H1 (cell line): ENCODE results near the gene GSPT2. TPM values are rescaled to one million over a fixed set of nuclear protein-coding genes. Genes with fewer than 3 reads are reported as not detected.
A peak's percentile ranks its signal among the peaks of the same experiment; 100 is the strongest.

Source experiments
- CTCF ChIA-PET: fragments of 300-600 bp; sonication (Branson Sonifier 250); formaldehyde crosslinking; loops from one replicate; lab custom pipeline; 2021; ENCODE audit not compliant: partially characterized antibody; lab: Charles Lee
- POLR2A ChIA-PET: fragments of 300-600 bp; sonication (Branson Sonifier 250); formaldehyde crosslinking; loops from one replicate; lab custom pipeline; 2021; ENCODE audit warnings: inconsistent platforms; ENCODE audit not compliant: partially characterized antibody; lab: Charles Lee
- DNase-seq, 2 experiments: peaks; one replicate each; pipeline versions ENCODE4 v3.0.0 to v3.0.0-alpha.2; 2010 to 2022; ENCODE audit warnings: low spot score in 2 of 2, low read depth in 1 of 2, mixed read lengths in 1 of 2
- FAIRE-seq: peaks from 2 replicates; lab custom pipeline; 2011; peaks lifted over from hg19 to GRCh38; lab: Jason Lieb, UNC
- H2AFZ ChIP-seq: 2 replicates; pipeline ENCODE4 v1.8.1; 2012; ENCODE audit warnings: low read length, inconsistent platforms
- H2AK5ac ChIP-seq: 2 replicates; pipeline ENCODE4 v1.6.1; 2013; ENCODE audit warnings: low read depth, low read length
- H2BK120ac ChIP-seq: replicated peaks from 2 replicates; pipeline ENCODE3; 2013; ENCODE audit warnings: low read depth, low read length, inconsistent platforms
- H2BK12ac ChIP-seq: 2 replicates; pipeline ENCODE4 v1.6.1; 2013; ENCODE audit warnings: low read depth, low read length
- H2BK15ac ChIP-seq: 2 replicates; pipeline ENCODE4 v1.6.1; 2013; ENCODE audit warnings: low read length
- H2BK20ac ChIP-seq: 2 replicates; pipeline ENCODE4 v1.6.1; 2013; ENCODE audit warnings: low read length
- H2BK5ac ChIP-seq: 2 replicates; pipeline ENCODE4 v1.6.1; 2013; ENCODE audit warnings: low read depth, low read length
- H3K14ac ChIP-seq: 2 replicates; pipeline ENCODE4 v1.6.1; 2013; ENCODE audit warnings: inconsistent platforms; ENCODE audit not compliant: insufficient read length
- H3K18ac ChIP-seq: 2 replicates; pipeline ENCODE4 v1.6.1; 2013; ENCODE audit warnings: low read length; ENCODE audit errors: extremely low read depth
- H3K23ac ChIP-seq: 2 replicates; pipeline ENCODE4 v1.6.1; 2013; ENCODE audit warnings: inconsistent platforms; ENCODE audit not compliant: insufficient read length
- H3K23me2 ChIP-seq: 2 replicates; pipeline ENCODE4 v1.6.1; 2013; ENCODE audit warnings: low read depth, low read length
- H3K27ac ChIP-seq: 2 replicates; pipeline ENCODE4 v1.6.1; 2011; ENCODE audit warnings: low read depth, low read length, inconsistent platforms
- H3K27me3 ChIP-seq, 4 experiments: replicated peaks in 1 of 4; 1 replicate in 1 of 4; 2 replicates in 3 of 4; pipeline versions ENCODE4 v1.6.1 to v1.8.1; 2011 to 2013; ENCODE audit warnings: low read length in 3 of 4, mild to moderate bottlenecking in 3 of 4, inconsistent platforms in 2 of 4, mixed read lengths in 2 of 4, moderate library complexity in 1 of 4; ENCODE audit not compliant: control insufficient read depth in 3 of 4, insufficient read depth in 3 of 4; ENCODE audit errors: extremely low read depth in 1 of 4
- H3K36me3 ChIP-seq, 4 experiments: 2 replicates each; pipeline versions ENCODE4 v1.6.1 to v1.8.1; 2011 to 2013; ENCODE audit warnings: mild to moderate bottlenecking in 4 of 4, low read length in 3 of 4, moderate library complexity in 2 of 4, control low read depth in 1 of 4, inconsistent platforms in 1 of 4; ENCODE audit not compliant: insufficient read depth in 4 of 4, control insufficient read depth in 2 of 4
- H3K4ac ChIP-seq: replicated peaks from 2 replicates; pipeline ENCODE3; 2013; ENCODE audit warnings: low read length, low read depth, mixed read lengths, inconsistent platforms; ENCODE audit not compliant: insufficient read length
- H3K4me1 ChIP-seq, 4 experiments: replicated peaks in 1 of 4; 1 replicate in 1 of 4; 2 replicates in 3 of 4; pipeline versions ENCODE4 v1.6.1 to v1.8.1; 2011 to 2013; ENCODE audit warnings: low read length in 3 of 4, inconsistent platforms in 2 of 4, mixed read lengths in 1 of 4; ENCODE audit not compliant: insufficient read depth in 4 of 4, control insufficient read depth in 3 of 4
- H3K4me2 ChIP-seq, 2 experiments: 2 replicates each; pipeline versions ENCODE4 v1.6.1 to v1.8.1; 2011 to 2013; ENCODE audit warnings: low read depth in 2 of 2, low read length in 2 of 2, control low read depth in 1 of 2, inconsistent platforms in 1 of 2, mild to moderate bottlenecking in 1 of 2; ENCODE audit not compliant: insufficient read depth in 1 of 2
- H3K4me3 ChIP-seq, 4 experiments: fragments of 200-600, 300-600 bp in 1 of 4; sonication (generic), shearing (Covaris generic), sonication (Bioruptor Twin) in 1 of 4; 2 replicates each; pipeline versions ENCODE4 v1.5.1 to v1.8.1; 2011 to 2016; ENCODE audit warnings: low read length in 4 of 4, low read depth in 3 of 4, control low read depth in 2 of 4, inconsistent platforms in 2 of 4, mild to moderate bottlenecking in 2 of 4, mixed read lengths in 1 of 4, moderate library complexity in 1 of 4; ENCODE audit not compliant: insufficient read depth in 2 of 4; ENCODE audit errors: extremely low read depth in 1 of 4
- H3K56ac ChIP-seq: replicated peaks from 2 replicates; pipeline ENCODE3; 2013; ENCODE audit warnings: low read depth, mild to moderate bottlenecking, mixed read lengths, low read length, inconsistent platforms; ENCODE audit not compliant: insufficient read length
- H3K79me1 ChIP-seq: 2 replicates; pipeline ENCODE4 v1.6.1; 2013; ENCODE audit warnings: low read depth, low read length, control low read depth
- H3K79me2 ChIP-seq, 2 experiments: 2 replicates each; pipeline versions ENCODE4 v1.6.1 to v1.8.1; 2012 to 2013; ENCODE audit warnings: low read length in 2 of 2, mild to moderate bottlenecking in 2 of 2, inconsistent platforms in 1 of 2; ENCODE audit not compliant: insufficient read depth in 2 of 2, control insufficient read depth in 1 of 2
- H3K9ac ChIP-seq, 4 experiments: replicated peaks in 1 of 4; 1 replicate in 1 of 4; 2 replicates in 3 of 4; pipeline versions ENCODE4 v1.6.1 to v1.8.1; 2011 to 2013; ENCODE audit warnings: low read depth in 3 of 4, low read length in 3 of 4, control low read depth in 2 of 4, mild to moderate bottlenecking in 2 of 4, moderate library complexity in 2 of 4, inconsistent platforms in 1 of 4; ENCODE audit errors: extremely low read depth in 1 of 4
- H3K9me3 ChIP-seq, 2 experiments: 2 replicates each; pipeline versions ENCODE4 v1.6.1 to v1.8.1; 2012 to 2013; ENCODE audit warnings: mild to moderate bottlenecking in 2 of 2, moderate library complexity in 2 of 2, control low read depth in 1 of 2, inconsistent platforms in 1 of 2, low read depth in 1 of 2, low read length in 1 of 2, mixed read lengths in 1 of 2; ENCODE audit not compliant: insufficient read depth in 2 of 2
- H4K20me1 ChIP-seq, 2 experiments: replicated peaks in 1 of 2; 2 replicates each; pipeline versions ENCODE3 to v1.8.1; 2011 to 2013; ENCODE audit warnings: inconsistent platforms in 2 of 2, low read length in 2 of 2, mild to moderate bottlenecking in 1 of 2; ENCODE audit not compliant: insufficient read depth in 2 of 2, control insufficient read depth in 1 of 2
- H4K5ac ChIP-seq: 2 replicates; pipeline ENCODE4 v1.6.1; 2013; ENCODE audit warnings: low read length, low read depth, mixed read lengths, inconsistent platforms; ENCODE audit not compliant: insufficient read length
- H4K8ac ChIP-seq: 2 replicates; pipeline ENCODE4 v1.8.0; 2013; ENCODE audit warnings: mild to moderate bottlenecking, moderate library complexity, low read length, inconsistent platforms; ENCODE audit not compliant: insufficient read depth; ENCODE audit errors: extremely low read depth
- H4K91ac ChIP-seq: replicated peaks from 2 replicates; pipeline ENCODE3; 2013; ENCODE audit warnings: low read length, mixed read lengths, inconsistent platforms; ENCODE audit not compliant: insufficient read length
- BCL11A ChIP-seq, 2 experiments: IDR thresholded peaks; one replicate each; pipeline ENCODE4 v1.6.1; 2011; ENCODE audit warnings: low read depth in 2 of 2, low read length in 2 of 2, mild to moderate bottlenecking in 2 of 2
- TAF1 ChIP-seq: IDR thresholded peaks from 2 replicates; pipeline ENCODE4 v1.6.1; 2011; ENCODE audit warnings: mild to moderate bottlenecking, low read depth, low read length
- YY1 ChIP-seq: IDR thresholded peaks from 2 replicates; pipeline ENCODE4 v1.6.1; 2011; ENCODE audit warnings: low read depth, mild to moderate bottlenecking, low read length
- whole genome bisulfite sequencing, 2 experiments: shearing (Covaris generic) in 1 of 2; methylation state at CpG; one replicate each; pipeline versions ENCODE4 v1.1.6 to v1.1.7; 2013 to 2015; ENCODE audit warnings: low lambda C conversion rate in 2 of 2, mixed read lengths in 2 of 2, inconsistent platforms in 1 of 2, low coverage in 1 of 2, missing lambda C conversion rate in 1 of 2; ENCODE audit not compliant: insufficient replicate concordance in 2 of 2, insufficient coverage in 1 of 2, insufficient read length in 1 of 2; ENCODE audit errors: extremely low coverage in 1 of 2, missing lambda C conversion rate in 1 of 2; 5-methylcytosine and 5-hydroxymethylcytosine counted together
- polyA plus RNA-seq, 7 experiments: library from polyadenylated mRNA; depleted of rRNA in 3 of 7; stranded (reverse) in 5 of 7; unstranded in 2 of 7; fragments of >200 nt in 5 of 7; fragments of 200-250 nt in 2 of 7; gene quantifications; 1 replicate in 5 of 7; 2 replicates in 1 of 7; 4 replicates in 1 of 7; pipeline versions ENCODE4 v1.2.1 to v1.2.3, GENCODE V29; 2011 to 2013; ENCODE audit warnings: missing spikeins in 2 of 7, mixed read lengths in 2 of 7
- total RNA-seq: library from RNA; stranded (reverse); fragmentation: NEBNext Ultra II Directional; extraction: Animal tissue kit (Norgen Biotek cat#: 25700); gene quantifications from 2 replicates; pipeline ENCODE4 v1.2.1, GENCODE V29; 2021

The GSPT2 gene
- total and polyA plus RNA-seq, 2 of the 8 experiments (the other 6 are each of a cell fraction or from before 2014, with no cell fraction given): 10.8 to 28.2 TPM

GRCh38 chrX:51742586-51742985 is 656 bp upstream of the GSPT2 start:
- no peaks in the 10 kb centered on the region for H3K27me3 ChIP-seq
- peaks cover 0 to 2% of the 10 kb centered on the region in 2 experiments for H4K20me1 ChIP-seq
- DNase-seq (no peak), FAIRE-seq (peak; percentile 95)
- no peak overlapping the region for H2BK12ac ChIP-seq
- no peak overlapping the region for H3K56ac ChIP-seq
- no peak overlapping the region for H3K23ac ChIP-seq
- no peak overlapping the region for H4K91ac ChIP-seq
- no peak overlapping the region for H4K8ac ChIP-seq
- no peak overlapping the region; the same call in 1 of the 2 replicates for H2AFZ ChIP-seq
- H3K27ac ChIP-seq: peak overlapping the region; percentile 95; the same call in 1 of the 2 replicates
- H3K18ac ChIP-seq: 0 out of 2 replicates have a peak overlapping the region, but pooled peaks have one; percentile 7
- H2BK120ac ChIP-seq: no peak overlapping the region
- 5% methylated on average over 3 of the region's 3 CpGs; no CpG with 5 or more reads in 1 of the 2 experiments for WGBS, 2 experiments
- no peak overlapping the region for H2BK20ac ChIP-seq
- peaks cover 0 to 5% (median 0%) of the 10 kb centered on the region in 4 experiments; a peak in 2 of 7 replicates for H3K4me1 ChIP-seq
- H2BK15ac ChIP-seq: no peak overlapping the region
- H3K23me2 ChIP-seq: peaks cover 3% of the 10 kb centered on the region; the same call in 1 of the 2 replicates
- H3K4ac ChIP-seq: no peak overlapping the region
- no peaks in the 10 kb centered on the region for H3K79me1 ChIP-seq
- peak overlapping the region; percentile 78; the same call in 1 of the 2 replicates for H2BK5ac ChIP-seq
- no peak overlapping the region for H4K5ac ChIP-seq
- POLR2A ChIA-PET: interaction anchor here (1.3 kb wide), 2 partner anchors 10 to 61 kb away, joined by 3 read pairs; no protein-coding TSS in a partner anchor
- H3K9ac ChIP-seq: peak overlapping the region in 1 of 4 experiments; percentile 13; a peak in 2 of 7 replicates
- no peak overlapping the region for H3K14ac ChIP-seq
- peaks cover 0 to 29% of the 10 kb centered on the region in 2 experiments; a peak in 2 of 4 replicates for H3K79me2 ChIP-seq
- H3K4me3 ChIP-seq: peak overlapping the region in 3 of 4 experiments; percentile 79 to 95 (median 87); a peak in 5 of 8 replicates
- H2AK5ac ChIP-seq: no peak overlapping the region
- peaks cover 0 to 15% (median 0%) of the 10 kb centered on the region in 4 experiments; a peak in 2 of 8 replicates for H3K36me3 ChIP-seq
- CTCF ChIA-PET: no interaction called here
- H3K4me2 ChIP-seq: peak overlapping the region; percentile 73 to 80
- TF ChIP-seq BCL11A (IDR thresholded peaks at IDR 0.05; ENCODE audit: low read depth in 2 of 2, low read length in 2 of 2): no peak
- TF ChIP-seq YY1: 0 out of 2 replicates have a peak, but pooled peaks have one; percentile 42
- TF ChIP-seq TAF1: 0 out of 2 replicates have a peak, but pooled peaks have one; percentile 23
- no peaks in the 10 kb centered on the region for H3K9me3 ChIP-seq
